Activated B cell treated with CpG ODN at 0.5 μM for 24 hours (primary cell): ENCODE measurements around the gene FMN1. TPM values are rescaled to one million over a fixed set of nuclear protein-coding genes. Genes with fewer than 3 reads are reported as not detected.

Experiments
- ATAC-seq: fragments of 200-7000 bp; cut with Tn5 transposase; one replicate; pipeline ENCODE4 v1.10.0; 2021; ENCODE audit warnings: low read depth, mild to moderate bottlenecking, moderate library complexity
- CTCF ChIA-PET: fragments of 350-600 bp; sonication (Branson Sonifier 250); formaldehyde crosslinking; loops from one replicate; lab custom pipeline; 2021; ENCODE audit warnings: antibody characterized with exemption; lab: Charles Lee
- POLR2A ChIA-PET: fragments of 350-600 bp; sonication (Branson Sonifier 250); formaldehyde crosslinking; loops from one replicate; lab custom pipeline; 2021; ENCODE audit warnings: antibody characterized with exemption; lab: Charles Lee
- DNase-seq: peaks from one replicate; pipeline ENCODE4 v3.0.0; 2022
- H3K27ac Mint-ChIP-seq: one replicate; pipeline ENCODE4 v1.8.0; 2020; ENCODE audit warnings: mixed read lengths
- H3K27me3 Mint-ChIP-seq: one replicate; pipeline ENCODE4 v1.8.0; 2021; ENCODE audit warnings: mixed read lengths
- H3K36me3 Mint-ChIP-seq: one replicate; pipeline ENCODE4 v1.8.0; 2021; ENCODE audit warnings: low read depth, mixed read lengths
- H3K4me1 Mint-ChIP-seq: one replicate; pipeline ENCODE4 v1.8.0; 2021; ENCODE audit warnings: mixed read lengths
- H3K4me3 Mint-ChIP-seq: one replicate; pipeline ENCODE4 v1.8.0; 2020; ENCODE audit warnings: mild to moderate bottlenecking, mixed read lengths
- H3K9me3 Mint-ChIP-seq: one replicate; pipeline ENCODE4 v1.8.0; 2020; ENCODE audit warnings: mixed read lengths
- intact Hi-C: fragments of 100-400 bp; cut with micrococcal nuclease; formaldehyde crosslinking; loops from one replicate; pipeline ENCODE4 v1.15.1; 2024
- total RNA-seq: library from RNA; stranded (reverse); gene quantifications from 2 replicates; pipeline ENCODE4 v1.2.3, GENCODE V29; 2022
- TF ChIP-seq, protein P1 (sequence below): fragments of 200-600 bp; IDR thresholded peaks from one replicate; pipeline ENCODE4 v1.8.0; 2022; ENCODE audit warnings: antibody characterized with exemption, mild to moderate bottlenecking

The FMN1 gene
- total RNA-seq, 1 donor from 2014 or later, result 0.80 TPM

DNA sequence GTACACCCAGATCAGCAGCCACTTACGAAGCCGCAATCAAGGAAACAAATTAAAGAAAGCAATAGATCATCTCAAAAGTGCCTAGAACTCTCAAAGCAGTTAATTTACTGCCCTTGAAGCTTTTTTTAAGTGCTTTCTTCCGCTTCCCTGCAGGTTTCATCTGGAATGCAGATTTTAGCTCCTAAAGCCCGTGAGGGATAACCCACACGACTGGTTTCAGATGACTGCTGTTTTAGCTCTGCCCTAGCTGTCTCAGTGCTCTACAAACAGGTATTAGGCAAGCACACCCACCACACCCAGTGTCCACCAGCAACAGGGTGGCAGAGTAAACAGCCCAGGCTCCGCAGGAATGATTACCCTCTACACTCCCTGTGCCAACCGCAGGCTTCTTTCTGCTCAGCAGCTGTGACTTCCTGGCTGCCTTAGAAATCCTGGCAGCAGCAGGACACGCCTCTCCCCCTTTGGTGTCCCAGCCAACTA lies 126.0 kb downstream of the FMN1 start:
- intact Hi-C loops, result no loop called here
- ChIA-PET CTCF (no interaction called here), POLR2A (interaction anchor here (0.6 kb wide), 1 partner anchor 98 kb away, joined by 4 read pairs; no protein-coding TSS in a partner anchor)
- H3K4me3 Mint-ChIP-seq, result peak overlapping the region; percentile 83
- no peaks in the 10 kb centered on the region for H3K9me3 Mint-ChIP-seq
- no peak overlapping the region for H3K27ac Mint-ChIP-seq
- no peak for ATAC-seq
- TF ChIP-seq, protein P1, sequence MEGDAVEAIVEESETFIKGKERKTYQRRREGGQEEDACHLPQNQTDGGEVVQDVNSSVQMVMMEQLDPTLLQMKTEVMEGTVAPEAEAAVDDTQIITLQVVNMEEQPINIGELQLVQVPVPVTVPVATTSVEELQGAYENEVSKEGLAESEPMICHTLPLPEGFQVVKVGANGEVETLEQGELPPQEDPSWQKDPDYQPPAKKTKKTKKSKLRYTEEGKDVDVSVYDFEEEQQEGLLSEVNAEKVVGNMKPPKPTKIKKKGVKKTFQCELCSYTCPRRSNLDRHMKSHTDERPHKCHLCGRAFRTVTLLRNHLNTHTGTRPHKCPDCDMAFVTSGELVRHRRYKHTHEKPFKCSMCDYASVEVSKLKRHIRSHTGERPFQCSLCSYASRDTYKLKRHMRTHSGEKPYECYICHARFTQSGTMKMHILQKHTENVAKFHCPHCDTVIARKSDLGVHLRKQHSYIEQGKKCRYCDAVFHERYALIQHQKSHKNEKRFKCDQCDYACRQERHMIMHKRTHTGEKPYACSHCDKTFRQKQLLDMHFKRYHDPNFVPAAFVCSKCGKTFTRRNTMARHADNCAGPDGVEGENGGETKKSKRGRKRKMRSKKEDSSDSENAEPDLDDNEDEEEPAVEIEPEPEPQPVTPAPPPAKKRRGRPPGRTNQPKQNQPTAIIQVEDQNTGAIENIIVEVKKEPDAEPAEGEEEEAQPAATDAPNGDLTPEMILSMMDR, result no peak
- no peak for DNase-seq
- H3K4me1 Mint-ChIP-seq, result peaks cover 14% of the 10 kb centered on the region
- H3K27me3 Mint-ChIP-seq, result peaks cover 14% of the 10 kb centered on the region
- H3K36me3 Mint-ChIP-seq, result no peaks in the 10 kb centered on the region

DNA sequence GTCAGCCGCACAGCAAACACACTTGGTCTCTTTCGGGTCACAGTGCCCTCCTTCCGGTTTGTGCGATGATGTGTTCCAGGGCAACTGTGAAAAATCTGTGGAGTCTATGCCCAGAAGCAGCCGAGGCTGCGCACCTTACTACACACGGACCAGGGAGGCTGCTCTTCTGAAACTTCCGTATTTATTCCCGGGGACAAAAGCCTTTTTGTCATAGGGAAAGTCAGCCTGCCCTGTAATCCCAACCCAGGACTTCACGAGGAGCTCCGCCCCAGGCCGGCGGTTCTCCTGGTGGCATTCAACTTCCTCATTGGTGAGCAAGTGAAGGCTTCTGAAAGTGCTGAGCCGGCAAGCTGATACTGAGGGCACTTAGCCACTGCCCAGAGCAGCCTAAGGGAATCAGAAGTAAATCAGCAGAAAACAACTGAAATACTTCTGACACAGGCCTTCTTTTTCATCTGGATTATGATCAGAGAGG lies 126.5 kb downstream of the FMN1 start:
- no peak overlapping the region for H3K27ac Mint-ChIP-seq
- no peaks in the 10 kb centered on the region for H3K9me3 Mint-ChIP-seq
- no peaks in the 10 kb centered on the region for H3K36me3 Mint-ChIP-seq
- H3K4me3 Mint-ChIP-seq, result peak overlapping the region; percentile 83
- TF ChIP-seq, protein P1, result no peak
- intact Hi-C loops, result no loop called here
- H3K4me1 Mint-ChIP-seq, result peaks cover 14% of the 10 kb centered on the region
- POLR2A ChIA-PET, result no interaction called here
- CTCF ChIA-PET, result no interaction called here
- peaks cover 17% of the 10 kb centered on the region for H3K27me3 Mint-ChIP-seq
- ATAC-seq (peak; percentile 58), DNase-seq (no peak)

GRCh38 chr15:33067456-33067855 lies 127.1 kb downstream of the FMN1 start:
- DNase-seq (no peak), ATAC-seq (no peak)
- Mint-ChIP-seq H3K4me1 (peaks cover 14% of the 10 kb centered on the region), H3K27ac (no peak overlapping the region), H3K9me3 (no peaks in the 10 kb centered on the region), H3K27me3 (peaks cover 17% of the 10 kb centered on the region), H3K36me3 (no peaks in the 10 kb centered on the region), H3K4me3 (peak overlapping the region; percentile 83)
- intact Hi-C loops, result no loop called here
- ChIA-PET CTCF (no interaction called here), POLR2A (no interaction called here)
- TF ChIP-seq, protein P1, result no peak

DNA sequence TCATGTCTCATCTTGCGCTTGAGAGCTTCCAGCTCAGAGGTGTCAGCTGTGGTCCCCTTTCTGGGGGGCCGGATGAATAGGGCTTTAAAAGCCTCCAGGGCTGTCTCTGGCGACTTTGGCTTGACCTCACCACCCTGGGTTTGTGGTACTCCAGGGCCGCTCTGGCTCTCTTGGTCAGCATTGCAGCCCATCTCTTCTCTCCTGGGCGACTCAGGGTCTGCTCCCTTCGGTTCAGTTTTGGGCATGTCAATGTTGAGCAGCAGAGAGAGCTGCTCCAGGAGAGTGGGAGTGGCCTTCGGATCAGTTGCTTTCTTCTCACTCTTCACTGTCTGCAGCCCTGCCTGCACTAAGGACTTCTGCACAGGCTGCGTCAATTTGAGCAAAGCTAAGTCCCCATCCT lies 127.9 kb downstream of the FMN1 start:
- ChIA-PET CTCF (no interaction called here), POLR2A (interaction anchor here (0.6 kb wide), 1 partner anchor 24 kb away, joined by 3 read pairs; no protein-coding TSS in a partner anchor)
- Mint-ChIP-seq H3K27me3 (peaks cover 17% of the 10 kb centered on the region), H3K27ac (no peak overlapping the region), H3K4me3 (no peak overlapping the region), H3K4me1 (peaks cover 14% of the 10 kb centered on the region), H3K36me3 (no peaks in the 10 kb centered on the region), H3K9me3 (no peaks in the 10 kb centered on the region)
- ATAC-seq (no peak), DNase-seq (no peak)
- TF ChIP-seq, protein P1, result no peak
- intact Hi-C loops, result no loop called here

- CTCF ChIA-PET, result no interaction called here
- POLR2A ChIA-PET, result no interaction called here
Observed at GRCh38 chr15:33064878-33065277, 129.6 kb downstream of the FMN1 start.

More at GRCh38 chr15:33064878-33065277, 129.6 kb downstream of the FMN1 start:
- Mint-ChIP-seq H3K27me3 (peaks cover 17% of the 10 kb centered on the region), H3K4me1 (peaks cover 14% of the 10 kb centered on the region), H3K36me3 (no peaks in the 10 kb centered on the region), H3K4me3 (no peak overlapping the region), H3K9me3 (no peaks in the 10 kb centered on the region), H3K27ac (no peak overlapping the region)
- intact Hi-C loops, result no loop called here
- DNase-seq, result no peak
- ATAC-seq, result no peak
- TF ChIP-seq, protein P1, result no peak
